ENCODE data around the gene ADGRG6.
"Not testable (repeated sequence)": the region's sequence is repeated elsewhere in the genome, so short reads cannot be mapped to it uniquely, and the experiment has no call there.

The ADGRG6 gene

DNA sequence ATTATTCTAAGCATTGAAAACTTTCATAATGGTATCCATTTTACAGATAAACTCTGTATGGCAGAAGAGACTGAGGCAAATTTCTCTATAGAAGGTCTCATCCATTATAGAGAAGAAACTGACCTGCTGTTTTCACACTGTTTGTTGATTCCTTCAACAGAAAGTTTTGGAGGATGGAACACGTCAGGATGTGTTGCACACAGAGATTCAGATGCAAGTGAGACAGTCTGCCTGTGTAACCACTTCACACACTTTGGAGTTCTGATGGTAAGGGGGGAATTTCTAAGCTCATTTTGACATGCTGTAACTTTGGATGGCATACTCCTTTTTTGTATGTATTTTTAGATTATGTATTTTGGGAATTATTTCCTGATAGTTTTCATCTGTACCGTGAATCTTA, 109.3 kb downstream of the ADGRG6 start:
- DNase-seq (ENCODE audit: low spot score) = no peak

DNA sequence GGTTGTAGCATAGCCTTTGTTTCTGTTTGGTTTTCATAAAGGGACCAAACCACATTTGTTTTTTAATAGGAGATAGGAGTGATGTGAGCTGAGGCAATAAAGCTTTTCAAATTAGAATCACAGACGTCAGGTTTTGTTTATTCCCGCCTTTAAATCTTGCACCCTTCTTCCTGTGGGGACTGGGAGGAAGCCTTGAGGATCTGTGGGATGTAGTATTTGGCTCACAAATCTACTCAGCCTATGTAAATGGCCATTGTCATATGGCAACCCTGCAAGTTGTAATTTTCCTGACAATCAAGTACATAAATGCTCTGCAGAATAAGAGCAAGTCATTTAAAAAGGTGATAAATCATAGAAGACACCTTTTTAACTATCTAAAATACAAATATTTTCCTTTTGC, 110.4 kb downstream of the ADGRG6 start:
- DNase-seq (ENCODE audit: low spot score) = no peak

DNA sequence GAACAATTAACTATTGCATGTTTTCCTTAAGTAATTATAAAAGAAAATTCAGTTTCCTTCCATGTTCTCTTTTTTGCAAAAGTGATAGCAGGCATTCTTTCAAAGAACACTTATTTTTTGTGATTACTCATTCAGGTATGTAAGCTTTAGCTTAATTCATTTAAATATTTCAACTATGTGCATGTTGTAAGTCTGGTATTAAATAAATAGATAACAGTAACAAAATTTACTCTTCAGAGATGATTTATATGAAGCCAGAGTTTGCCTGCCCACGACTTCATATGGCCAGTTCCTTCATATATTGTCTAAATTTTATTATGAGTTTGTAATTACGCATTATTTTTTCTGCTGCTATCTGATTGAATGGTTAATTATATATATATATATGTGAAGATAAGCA, 110.9 kb downstream of the ADGRG6 start:
- DNase-seq (ENCODE audit: low spot score) = no peak

DNA sequence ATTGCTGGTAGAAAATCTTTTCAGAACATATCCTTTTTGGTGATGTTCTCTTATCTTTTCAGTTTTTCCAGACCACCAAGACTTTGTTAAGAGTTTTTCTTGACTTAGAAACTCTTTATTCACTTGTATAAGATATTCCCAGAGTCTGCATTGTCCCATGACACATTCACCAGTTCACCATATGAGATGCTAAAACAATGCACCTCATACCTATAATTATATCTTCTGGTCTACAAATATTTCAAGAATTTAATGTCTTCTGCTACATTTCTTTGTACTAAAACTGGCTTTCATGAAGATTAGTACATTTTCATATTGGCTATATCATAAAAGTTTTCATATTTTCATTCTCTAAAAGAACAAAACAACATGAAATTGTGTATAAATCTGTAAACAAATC, 111.3 kb downstream of the ADGRG6 start:
- no peak for DNase-seq (ENCODE audit: low spot score)

DNA sequence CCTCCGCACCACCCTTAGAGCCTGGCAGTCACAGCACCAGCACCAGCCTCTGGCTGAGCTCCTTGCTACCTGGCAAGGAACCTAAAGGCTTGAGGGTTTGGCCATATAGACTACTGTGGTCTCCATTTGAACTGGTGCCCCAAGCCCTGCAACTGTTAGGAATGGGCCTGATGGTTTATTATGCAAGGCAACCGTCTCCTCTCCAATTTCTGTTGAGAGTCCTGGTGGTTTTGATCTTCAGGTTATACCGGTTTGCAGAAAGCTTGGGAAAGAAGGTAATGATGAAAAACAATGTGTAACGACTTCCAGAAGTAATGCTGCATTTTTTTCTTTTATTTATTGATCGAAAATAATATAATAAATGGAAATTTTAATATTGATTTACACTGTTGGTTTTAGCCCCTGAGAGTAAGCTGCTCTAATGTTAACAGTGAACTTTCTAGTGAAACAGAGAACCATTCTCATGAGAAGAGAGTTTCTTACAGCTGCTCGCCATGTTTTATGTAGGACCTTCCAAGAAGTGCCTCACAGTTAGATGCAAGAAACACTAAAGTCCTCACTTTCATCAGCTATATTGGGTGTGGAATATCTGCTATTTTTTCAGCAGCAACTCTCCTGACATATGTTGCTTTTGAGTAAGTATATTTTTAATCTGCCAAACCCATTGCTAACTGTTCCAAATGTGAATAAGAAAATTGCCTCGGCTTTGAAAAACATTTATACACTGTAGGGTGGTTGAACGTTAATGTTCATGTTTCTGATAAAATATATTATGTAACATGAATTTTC, 112.8 kb downstream of the ADGRG6 start:
- DNase-seq (ENCODE audit: low spot score) = no peak

DNA sequence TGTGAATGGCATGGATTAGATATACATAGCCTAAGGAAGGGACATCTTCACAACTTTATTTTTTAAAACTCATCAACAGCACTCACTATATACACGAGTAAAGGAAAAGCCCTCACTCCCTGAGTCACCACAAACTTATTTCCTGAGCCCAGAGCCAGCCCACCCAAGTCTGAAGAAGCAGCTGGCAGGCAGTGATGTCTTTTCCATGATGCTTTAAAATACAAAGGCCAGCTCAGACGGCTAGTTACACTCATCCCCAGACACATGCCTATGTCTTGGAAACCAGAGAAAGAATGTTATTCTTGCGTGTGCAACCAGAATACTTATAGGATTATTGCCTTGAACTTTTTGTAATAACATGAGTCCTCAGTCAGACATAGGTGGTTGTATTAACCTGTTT, 114.4 kb downstream of the ADGRG6 start:
- DNase-seq (ENCODE audit: low spot score) = no peak

DNA sequence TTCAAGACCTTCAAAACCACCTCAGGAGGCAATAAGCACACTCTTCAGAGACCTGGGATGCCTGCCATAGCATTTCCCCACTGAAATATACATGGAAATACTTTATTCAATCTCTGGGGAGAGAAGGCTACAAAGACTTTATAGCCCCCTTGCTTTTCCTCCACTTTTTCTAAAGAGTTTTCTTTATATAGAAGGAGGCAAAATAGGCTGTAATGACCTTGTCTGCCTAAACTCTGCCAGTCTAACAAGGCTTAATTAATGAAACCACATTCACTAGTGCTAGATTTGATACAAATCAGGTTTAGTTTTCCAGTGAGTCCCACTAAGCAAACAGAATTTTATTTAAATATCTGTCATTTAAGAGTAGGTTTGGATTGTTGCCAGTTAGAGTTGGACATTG, 114.9 kb downstream of the ADGRG6 start:
- DNase-seq (ENCODE audit: low spot score) = no peak

DNA sequence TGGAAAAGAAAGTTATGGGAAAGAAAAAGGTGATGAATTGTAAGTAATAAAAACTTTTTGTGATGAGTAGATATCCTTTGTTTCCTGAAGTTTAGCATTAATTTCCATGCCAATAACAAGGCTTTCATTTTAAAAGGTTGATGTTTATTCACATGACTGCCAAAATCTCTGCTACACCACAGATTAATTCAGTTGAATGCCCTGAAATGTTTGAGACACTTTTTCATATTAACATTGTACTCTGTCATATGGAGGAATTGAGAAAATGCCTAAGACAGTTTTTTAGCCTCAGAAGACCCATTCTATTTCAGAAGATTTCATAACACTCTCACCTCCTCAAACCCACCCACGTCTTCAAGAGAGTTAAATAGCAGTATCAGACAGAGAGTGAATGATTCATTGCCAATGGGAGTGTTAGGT, 115.5 kb downstream of the ADGRG6 start:
- no peak for DNase-seq (ENCODE audit: low spot score)

DNA sequence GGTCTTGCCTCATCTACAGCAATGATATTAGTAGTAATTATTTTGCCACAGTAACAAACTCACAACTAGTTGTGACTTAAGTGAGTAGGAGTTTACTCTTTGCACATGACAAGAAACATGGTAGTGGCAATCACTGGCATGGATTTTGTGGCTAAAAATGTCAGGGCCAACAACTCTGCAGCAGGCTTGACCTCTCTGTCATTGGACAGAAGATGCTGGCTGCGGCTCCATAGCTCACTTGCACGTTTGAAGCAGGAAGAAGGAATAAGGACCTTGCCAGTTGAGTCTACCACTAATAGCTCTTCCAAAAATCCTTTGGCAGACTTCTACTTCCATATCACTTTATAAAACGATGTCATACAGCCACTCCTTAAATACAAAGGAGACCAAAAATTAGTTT, 117.3 kb downstream of the ADGRG6 start:
- no peak for DNase-seq (ENCODE audit: low spot score)

DNA sequence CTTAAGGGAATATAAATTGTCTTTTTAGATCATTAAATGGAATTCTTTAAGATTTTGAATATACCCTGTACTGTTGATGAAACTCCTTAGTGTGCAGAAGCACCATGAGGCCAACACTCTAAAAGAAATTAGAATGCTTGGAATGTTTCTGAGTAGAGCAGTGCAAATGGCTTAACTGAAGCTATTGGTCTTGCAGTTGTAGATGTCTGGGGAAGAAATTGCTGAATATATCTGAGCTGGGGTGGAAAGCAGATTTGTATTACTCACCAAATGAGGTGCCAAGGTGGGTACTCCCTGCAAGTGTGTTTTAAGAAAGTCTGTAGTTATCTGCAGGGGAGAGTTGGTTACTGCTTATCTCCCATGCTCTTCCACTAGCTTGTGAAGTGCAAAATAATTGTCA, 119.0 kb downstream of the ADGRG6 start:
- no peak for DNase-seq (ENCODE audit: low spot score)

DNA sequence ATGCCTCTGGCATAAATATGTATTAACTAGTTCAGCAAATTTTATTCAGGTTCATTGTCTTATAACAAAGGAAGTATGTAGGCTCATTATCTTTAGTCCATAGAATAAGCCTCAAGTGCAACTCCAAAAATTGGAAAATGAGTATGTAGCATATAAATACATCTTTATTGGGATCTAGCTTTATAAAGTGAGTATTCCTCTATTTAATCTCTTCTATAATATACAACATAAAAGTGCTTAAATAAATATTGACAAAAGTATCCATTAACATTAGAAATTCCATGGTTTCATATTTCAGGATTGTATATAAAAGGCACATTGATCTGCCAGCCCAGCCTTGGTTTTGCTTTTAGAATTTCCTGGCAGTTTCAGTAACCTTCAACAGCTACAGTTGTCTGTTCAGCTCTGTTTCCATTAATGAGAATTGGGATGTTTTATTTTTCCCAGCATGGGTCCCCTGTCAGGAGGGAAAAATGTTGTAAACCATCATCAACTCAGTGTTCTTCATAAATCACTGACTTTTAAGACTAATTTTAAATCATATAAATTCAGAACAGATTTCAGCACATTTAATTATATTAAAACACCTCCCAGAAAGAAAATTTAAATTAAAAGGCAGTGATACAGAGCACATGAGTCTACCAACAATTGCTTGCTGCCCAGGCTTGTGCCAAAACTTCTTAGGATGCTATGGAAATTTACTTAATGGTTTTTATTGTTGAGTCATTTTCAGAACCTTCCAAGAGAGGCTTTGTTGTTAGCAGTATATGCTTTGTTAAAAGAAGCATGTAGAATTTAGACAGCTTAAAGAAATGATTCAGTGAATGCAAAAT, 119.7 kb downstream of the ADGRG6 start:
- DNase-seq (ENCODE audit: low spot score) = no peak

DNA sequence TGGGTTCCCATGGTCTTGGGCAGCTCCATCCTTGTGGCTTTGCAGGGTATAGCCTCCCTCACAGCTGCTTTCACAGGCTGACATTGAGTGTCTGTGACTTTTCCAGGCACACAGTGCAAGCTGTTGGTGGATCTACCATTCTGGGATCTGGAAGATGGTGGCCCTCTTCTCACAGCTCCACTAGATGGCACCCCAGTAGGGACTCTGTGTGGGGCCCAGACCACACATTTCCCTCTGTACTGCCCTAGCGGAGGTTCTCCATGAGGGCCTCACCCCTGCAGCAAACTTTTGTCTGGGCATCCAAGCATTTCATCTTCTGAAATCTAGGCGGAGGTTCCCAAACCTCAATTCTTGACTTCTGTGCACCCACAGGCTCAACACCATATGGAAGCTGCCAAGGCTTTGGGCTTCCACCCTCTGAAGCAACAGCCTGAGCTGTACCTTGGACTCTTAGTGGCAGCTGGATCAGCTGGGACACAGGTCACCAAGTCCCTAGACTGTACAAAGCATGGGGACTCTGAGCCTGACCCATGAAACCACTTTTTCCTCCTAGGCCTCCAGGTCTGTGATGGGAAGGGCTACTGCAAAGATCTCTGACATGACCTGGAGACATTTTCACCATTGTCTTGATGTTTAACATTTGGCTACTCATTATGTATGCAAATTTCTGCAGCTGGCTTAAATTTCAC, 124.8 kb downstream of the ADGRG6 start:
- not testable (repeated sequence) for DNase-seq (ENCODE audit: low spot score)

DNA sequence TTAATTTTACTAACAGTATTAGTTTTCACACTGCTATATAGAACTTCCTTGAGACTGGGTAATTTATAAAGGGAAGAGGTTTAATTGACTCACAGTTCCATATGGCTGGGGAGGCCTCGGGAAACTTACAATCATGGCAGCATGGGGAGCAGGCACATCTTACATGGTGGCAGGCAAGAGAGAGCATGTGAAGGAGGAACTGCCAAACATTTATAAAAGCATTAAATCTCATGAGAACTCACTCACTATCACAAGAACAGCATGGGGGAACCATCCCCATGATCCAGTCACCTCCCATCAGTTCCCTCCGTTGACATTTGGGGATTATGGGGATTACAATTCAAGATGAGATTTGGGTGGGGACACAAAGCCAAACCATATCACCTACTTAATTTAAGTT, 126.7 kb downstream of the ADGRG6 start:
- not testable (repeated sequence) for DNase-seq (ENCODE audit: low spot score)

DNA sequence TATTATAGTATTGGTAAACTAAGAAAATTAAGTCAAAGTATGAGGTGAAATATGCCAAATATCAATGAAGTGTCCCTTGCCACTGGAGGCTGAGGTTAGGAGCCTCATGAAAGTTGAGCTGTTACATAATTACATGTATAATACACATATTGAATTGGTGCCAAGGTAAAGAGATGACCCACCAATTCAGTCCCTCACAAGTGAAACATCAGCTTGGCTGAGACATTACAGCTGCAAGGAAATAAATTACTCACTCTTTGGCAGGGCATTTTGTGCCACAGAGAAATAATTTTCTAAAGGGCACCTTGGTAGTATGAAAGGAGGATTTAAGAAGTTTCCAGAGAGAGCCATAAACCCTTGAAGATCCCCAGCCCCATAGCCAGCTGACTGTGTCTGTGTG, 127.4 kb downstream of the ADGRG6 start:
- no peak for DNase-seq (ENCODE audit: low spot score)

DNA sequence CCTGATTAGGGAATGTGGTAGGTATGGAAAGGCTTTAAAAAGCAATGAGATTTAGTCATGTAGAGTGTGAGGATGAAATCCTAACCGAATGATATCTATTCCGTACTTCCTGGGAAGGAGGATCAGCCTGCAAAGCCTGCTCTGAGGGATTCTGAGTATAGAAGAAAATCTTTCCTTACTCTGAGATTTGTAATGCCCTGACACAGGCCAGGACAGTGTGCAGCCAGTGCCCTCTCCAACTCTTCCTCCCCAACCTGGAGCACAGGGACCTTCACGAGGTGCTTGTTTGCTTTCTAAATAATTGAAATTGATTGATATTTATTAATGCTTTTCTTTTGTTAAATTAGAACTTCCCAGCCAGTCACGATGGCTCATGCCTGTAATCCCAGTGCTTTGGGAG, 131.6 kb downstream of the ADGRG6 start:
- no peak for DNase-seq (ENCODE audit: low spot score)

DNA sequence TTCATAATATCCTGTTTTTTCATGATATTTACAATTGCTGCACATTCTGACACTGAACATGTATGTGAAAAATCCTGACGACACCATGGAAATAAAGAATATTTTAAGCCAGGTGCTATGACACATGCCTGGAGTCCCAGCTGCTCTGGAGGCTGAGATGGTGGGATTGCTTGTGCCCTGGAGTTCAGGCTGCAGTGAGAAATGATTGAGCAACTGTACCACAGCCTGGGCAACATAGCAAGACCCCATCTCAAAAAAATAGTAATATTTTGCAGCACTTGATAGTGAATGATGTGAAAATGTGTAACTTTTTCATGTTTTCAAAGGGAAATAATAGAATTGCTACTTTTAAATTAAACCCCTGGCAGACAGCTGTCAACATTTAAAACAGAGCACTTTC, 137.1 kb downstream of the ADGRG6 start:
- no peak for DNase-seq (ENCODE audit: low spot score)

DNA sequence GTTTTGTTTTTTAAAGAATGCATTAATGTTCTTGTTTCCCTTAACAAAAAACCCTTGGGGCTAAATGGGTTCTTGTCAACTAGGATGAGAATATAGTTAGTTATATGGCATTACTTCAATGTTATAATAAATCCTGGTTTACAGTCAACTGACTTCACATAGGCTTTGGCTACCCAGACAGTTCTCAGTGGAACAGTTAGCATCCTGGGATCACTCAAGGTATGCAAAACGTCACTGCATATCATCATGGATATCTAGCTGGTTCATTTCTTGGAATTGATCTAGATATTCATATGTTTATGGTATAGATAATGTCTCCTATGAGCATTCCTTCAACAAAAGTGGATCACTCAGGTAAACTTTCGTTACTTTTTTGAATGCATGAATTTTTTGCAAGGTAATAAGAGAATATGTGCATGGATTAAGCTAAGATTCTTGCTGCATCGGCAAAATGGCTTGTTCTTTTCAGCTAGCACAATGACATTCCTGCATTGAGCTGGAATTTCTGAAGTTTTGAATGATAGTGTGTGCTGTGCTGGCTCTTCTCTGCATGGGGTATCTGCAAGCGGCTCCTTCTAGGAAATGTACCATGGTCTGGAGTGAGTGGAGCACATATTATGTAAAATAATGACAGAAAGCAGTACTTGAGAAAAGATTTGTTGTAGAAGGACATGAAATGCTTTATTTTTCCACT, 138.9 kb downstream of the ADGRG6 start:
- DNase-seq (ENCODE audit: low spot score) = no peak

DNA sequence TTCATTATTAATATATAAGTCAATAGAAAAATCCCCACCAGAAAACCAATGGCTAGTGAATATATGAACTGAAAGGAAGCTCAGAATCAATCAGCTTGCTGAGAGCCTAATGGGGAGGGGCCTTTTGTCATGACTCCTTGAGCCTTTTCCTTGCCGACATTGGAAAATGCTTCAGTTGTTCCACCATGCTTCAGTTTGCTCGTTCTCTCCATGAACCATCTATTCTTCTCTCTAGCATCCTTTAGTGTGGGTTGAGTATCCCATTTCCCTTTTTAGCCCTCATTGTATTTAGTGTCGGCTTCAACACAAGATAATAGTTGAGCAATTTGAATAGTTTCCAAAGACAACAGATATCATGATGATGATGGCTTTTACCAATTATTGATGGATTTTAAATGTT, 139.9 kb downstream of the ADGRG6 start:
- no peak for DNase-seq (ENCODE audit: low spot score)

DNA sequence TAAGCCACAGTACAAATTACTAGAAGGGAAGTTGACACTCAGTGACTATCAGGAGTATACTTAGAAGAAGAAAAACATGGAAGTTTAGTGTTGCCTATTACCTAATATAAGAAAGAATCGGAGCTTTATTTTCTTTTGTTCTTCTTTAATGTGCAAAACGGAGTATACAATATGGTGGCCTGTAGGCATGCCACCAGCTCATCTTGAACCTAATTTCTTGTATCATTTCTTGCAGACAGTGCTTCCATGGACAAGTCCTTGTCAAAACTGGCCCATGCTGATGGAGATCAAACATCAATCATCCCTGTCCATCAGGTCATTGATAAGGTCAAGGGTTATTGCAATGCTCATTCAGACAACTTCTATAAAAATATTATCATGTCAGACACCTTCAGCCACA, 141.3 kb downstream of the ADGRG6 start:
- no peak for DNase-seq (ENCODE audit: low spot score)

DNA sequence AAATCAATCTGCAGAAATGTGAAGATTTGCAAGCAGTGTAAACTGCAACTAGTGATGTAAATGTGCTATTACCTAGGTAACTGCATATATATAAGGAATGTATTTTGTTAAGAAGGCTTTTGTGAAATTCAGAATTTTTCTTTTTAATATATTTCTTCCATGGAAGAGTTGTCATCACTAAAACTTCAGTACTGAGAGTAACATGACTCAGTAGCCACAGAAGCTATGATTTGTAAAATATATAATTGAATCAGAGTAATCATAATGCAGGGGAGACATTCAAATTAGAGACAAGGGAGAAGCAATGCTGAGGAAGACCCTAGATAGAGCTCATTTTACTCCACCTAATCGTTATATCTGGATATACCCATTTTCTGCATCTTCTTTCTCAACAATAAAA, 141.7 kb downstream of the ADGRG6 start:
- no peak for DNase-seq (ENCODE audit: low spot score)

DNA sequence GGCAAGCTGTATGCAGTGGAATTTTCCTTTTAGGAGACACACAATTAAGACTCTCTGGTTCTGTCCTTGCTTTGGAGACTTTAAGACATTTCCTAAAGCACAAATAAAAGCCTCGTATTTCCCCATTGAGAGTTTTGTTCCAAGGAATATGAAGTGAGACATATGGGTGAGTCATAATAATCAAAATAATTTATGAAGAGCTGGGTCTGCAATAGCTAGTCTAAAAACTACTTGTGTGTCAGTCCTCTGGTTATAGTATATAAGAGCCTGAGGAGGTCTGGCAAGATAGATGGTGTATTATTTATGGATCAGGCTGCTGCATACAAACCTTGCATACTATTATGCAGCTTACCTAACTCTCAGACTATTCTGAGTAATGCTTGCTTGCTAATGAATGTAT, 142.6 kb downstream of the ADGRG6 start:
- DNase-seq (ENCODE audit: low spot score) = no peak

DNA sequence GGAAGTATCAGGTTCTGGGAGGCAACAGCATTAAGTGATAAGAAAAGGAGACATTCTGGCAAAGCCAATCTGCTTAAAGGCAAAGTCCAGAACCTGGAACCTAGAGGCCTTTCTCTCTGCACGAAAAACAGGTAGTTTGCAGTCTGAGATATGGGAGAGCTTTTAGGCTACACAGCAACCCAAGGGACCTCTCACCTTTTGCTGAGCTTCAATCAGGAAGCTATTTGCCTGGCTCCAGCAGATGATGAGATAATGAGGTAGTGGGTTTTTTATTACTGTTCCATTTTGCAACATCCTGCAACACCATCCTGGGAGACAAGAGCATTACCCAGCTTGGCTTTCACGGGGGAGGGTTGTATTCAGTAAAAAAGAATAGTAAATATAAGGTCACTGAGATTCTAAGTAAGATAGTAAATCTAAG, 143.1 kb downstream of the ADGRG6 start:
- no peak for DNase-seq (ENCODE audit: low spot score)

Measured in ecto neural progenitor cell (in vitro differentiated cells).